ENCODE data around the gene FAM25G.

Gene FAM25G

GRCh38 chr10:47447209-47447608 lies 44.3 kb downstream of the FAM25G start:
- DNase-seq: no peak

DNA sequence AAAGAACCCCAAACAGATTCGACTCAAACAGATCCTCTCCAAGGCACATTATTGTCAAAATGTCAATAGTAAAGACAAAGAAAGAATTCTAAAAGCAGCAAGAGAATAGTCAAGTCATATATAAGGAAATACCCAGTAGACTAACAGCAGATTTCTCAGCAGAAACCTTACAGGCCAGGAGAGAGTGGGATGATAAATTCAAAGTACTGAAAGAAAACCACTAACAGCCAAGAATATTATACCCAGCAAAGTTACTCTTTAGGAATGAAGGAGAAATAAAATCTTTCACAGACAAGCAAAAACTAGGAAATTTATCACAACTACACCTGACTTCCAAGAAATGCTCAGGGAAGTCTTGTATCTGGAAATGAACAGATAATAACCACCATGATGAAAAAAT lies 45.8 kb downstream of the FAM25G start:
- DNase-seq: no peak

- DNase-seq: no peak
These were observed 47.5 kb downstream of the FAM25G start for GRCh38 chr10:47444047-47444446.

- DNase-seq: no peak
These were observed 48.4 kb downstream of the FAM25G start for GRCh38 chr10:47443145-47443544.

- DNase-seq: no peak
These were observed 49.1 kb downstream of the FAM25G start for GRCh38 chr10:47442351-47442750.

- no peak for DNase-seq
These were observed 49.6 kb downstream of the FAM25G start for GRCh38 chr10:47441938-47442337.

- no peak for DNase-seq
These were observed 51.3 kb downstream of the FAM25G start for GRCh38 chr10:47440207-47440606.

- DNase-seq: peak; percentile 26
These were observed 52.5 kb downstream of the FAM25G start for GRCh38 chr10:47438857-47439474.
